Caco-2 (cell line): ENCODE data around the gene ZNF592. TPM values are rescaled to one million over a fixed set of nuclear protein-coding genes. Genes with fewer than 3 reads are reported as not detected.

Experiments used
- BruUV-seq: library from RNA; stranded (reverse); fragments of 400-500 nt; replicated peaks from 2 replicates; lab custom pipeline; 2021; lab: Mats Ljungman, UMichigan
- CTCF ChIA-PET: fragments of 300-600 bp; sonication (Branson Sonifier 250); formaldehyde crosslinking; loops from one replicate; lab custom pipeline; 2022; ENCODE audit warnings: antibody characterized with exemption; lab: Charles Lee
- POLR2A ChIA-PET: fragments of 300-600 bp; sonication (Branson Sonifier 250); formaldehyde crosslinking; loops from one replicate; lab custom pipeline; 2022; ENCODE audit warnings: antibody characterized with exemption; lab: Charles Lee
- DNase-seq, 2 experiments: peaks; one replicate each; pipeline versions ENCODE4 v3.0.0 to v3.0.0-alpha.2; 2020 to 2022
- H3K27me3 ChIP-seq: replicated peaks from 2 replicates; pipeline ENCODE4 v1.6.0; 2011; ENCODE audit warnings: low read length; ENCODE audit not compliant: control insufficient read depth, insufficient read depth
- H3K36me3 ChIP-seq: 2 replicates; pipeline ENCODE4 v1.5.1; 2011; ENCODE audit warnings: low read length; ENCODE audit not compliant: control insufficient read depth, insufficient read depth
- H3K4me1 ChIP-seq: fragments of 250-450 bp; sonication (Bioruptor Pico); 2 replicates; pipeline ENCODE4 v1.5.1; 2020; ENCODE audit warnings: mild to moderate bottlenecking
- H3K4me3 ChIP-seq: 2 replicates; pipeline ENCODE4 v1.5.1; 2011; ENCODE audit warnings: low read depth, mild to moderate bottlenecking, control low read depth, low read length
- H3K9me3 ChIP-seq: fragments of 250-450 bp; sonication (Bioruptor Pico); 2 replicates; pipeline ENCODE4 v1.5.1; 2020; ENCODE audit warnings: mild to moderate bottlenecking, moderate library complexity
- H3K27ac Mint-ChIP-seq: one replicate; pipeline ENCODE4 v1.8.0; 2022; ENCODE audit warnings: mixed read lengths; ENCODE audit not compliant: unreplicated experiment
- H3K27me3 Mint-ChIP-seq: one replicate; pipeline ENCODE4 v1.8.0; 2022; ENCODE audit warnings: mixed read lengths; ENCODE audit not compliant: insufficient read depth, unreplicated experiment
- H3K36me3 Mint-ChIP-seq: one replicate; pipeline ENCODE4 v1.8.0; 2022; ENCODE audit warnings: mild to moderate bottlenecking, mixed read lengths; ENCODE audit not compliant: insufficient read depth, unreplicated experiment
- H3K4me1 Mint-ChIP-seq: one replicate; pipeline ENCODE4 v1.8.0; 2022; ENCODE audit warnings: low read depth, mixed read lengths; ENCODE audit not compliant: unreplicated experiment
- H3K4me3 Mint-ChIP-seq: one replicate; pipeline ENCODE4 v1.8.0; 2022; ENCODE audit warnings: mild to moderate bottlenecking, moderate library complexity, mixed read lengths; ENCODE audit not compliant: unreplicated experiment
- H3K9me3 Mint-ChIP-seq: one replicate; pipeline ENCODE4 v1.8.0; 2022; ENCODE audit warnings: mixed read lengths; ENCODE audit not compliant: unreplicated experiment
- intact Hi-C: fragments of 100-400 bp; cut with micrococcal nuclease; formaldehyde crosslinking; loops from one replicate; pipeline ENCODE4 v1.10.0; 2022; ENCODE audit not compliant: unreplicated experiment
- total RNA-seq: library from RNA; stranded (reverse); gene quantifications from 2 replicates; pipeline ENCODE4 v1.2.3, GENCODE V29; 2022
- TF ChIP-seq, protein P1 (sequence below), 2 experiments: fragments of 200-600 bp in 1 of 2; IDR thresholded peaks; 1 replicate in 1 of 2; 2 replicates in 1 of 2; pipeline versions ENCODE4 v1.5.1 to v1.8.0; 2011 to 2022; ENCODE audit warnings: antibody characterized with exemption in 1 of 2, control low read depth in 1 of 2, inconsistent platforms in 1 of 2, low read depth in 1 of 2, low read length in 1 of 2, mild to moderate bottlenecking in 1 of 2, moderate library complexity in 1 of 2; ENCODE audit not compliant: insufficient read depth in 1 of 2, severe bottlenecking in 1 of 2, unreplicated experiment in 1 of 2

The ZNF592 gene
- total RNA-seq, 1 experiment from 2014 or later = 30.6 TPM

DNA sequence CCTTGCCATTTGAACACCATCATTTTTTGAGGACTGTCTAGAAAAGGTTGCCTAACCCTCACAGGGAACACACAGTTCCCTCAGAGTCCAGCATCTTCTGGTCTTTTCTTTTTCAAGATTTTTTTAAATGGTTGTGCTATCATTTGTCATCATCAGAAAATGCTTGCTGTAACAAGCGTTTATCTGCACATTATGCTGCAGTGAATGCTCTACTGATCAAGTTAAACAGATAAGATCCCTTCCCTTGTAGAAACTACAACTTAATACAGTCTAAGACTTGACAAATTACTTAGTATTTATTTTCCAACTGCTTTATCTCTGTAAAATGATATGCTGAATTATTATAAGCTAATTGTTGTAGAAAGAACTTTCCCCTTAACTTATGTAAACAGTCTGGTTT is 56.8 kb downstream of the ZNF592 start:
- TF ChIP-seq, protein P1, sequence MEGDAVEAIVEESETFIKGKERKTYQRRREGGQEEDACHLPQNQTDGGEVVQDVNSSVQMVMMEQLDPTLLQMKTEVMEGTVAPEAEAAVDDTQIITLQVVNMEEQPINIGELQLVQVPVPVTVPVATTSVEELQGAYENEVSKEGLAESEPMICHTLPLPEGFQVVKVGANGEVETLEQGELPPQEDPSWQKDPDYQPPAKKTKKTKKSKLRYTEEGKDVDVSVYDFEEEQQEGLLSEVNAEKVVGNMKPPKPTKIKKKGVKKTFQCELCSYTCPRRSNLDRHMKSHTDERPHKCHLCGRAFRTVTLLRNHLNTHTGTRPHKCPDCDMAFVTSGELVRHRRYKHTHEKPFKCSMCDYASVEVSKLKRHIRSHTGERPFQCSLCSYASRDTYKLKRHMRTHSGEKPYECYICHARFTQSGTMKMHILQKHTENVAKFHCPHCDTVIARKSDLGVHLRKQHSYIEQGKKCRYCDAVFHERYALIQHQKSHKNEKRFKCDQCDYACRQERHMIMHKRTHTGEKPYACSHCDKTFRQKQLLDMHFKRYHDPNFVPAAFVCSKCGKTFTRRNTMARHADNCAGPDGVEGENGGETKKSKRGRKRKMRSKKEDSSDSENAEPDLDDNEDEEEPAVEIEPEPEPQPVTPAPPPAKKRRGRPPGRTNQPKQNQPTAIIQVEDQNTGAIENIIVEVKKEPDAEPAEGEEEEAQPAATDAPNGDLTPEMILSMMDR (IDR thresholded peaks at IDR 0.05; ENCODE audit: insufficient read depth in 1 of 2, low read depth in 1 of 2, low read length in 1 of 2, severe bottlenecking in 1 of 2, unreplicated experiment in 1 of 2) = no peak
- Histone ChIP-seq H3K4me1 (no peaks in the 10 kb centered on the region), H3K27me3 (no peaks in the 10 kb centered on the region), H3K36me3 (no peaks in the 10 kb centered on the region; the same call in 1 of the 2 replicates), H3K4me3 (no peak overlapping the region), H3K9me3 (no peaks in the 10 kb centered on the region)
- CTCF ChIA-PET = no interaction called here
- intact Hi-C loops = no loop called here
- no TSS peak for BruUV-seq
- Mint-ChIP-seq H3K4me1 (no peaks in the 10 kb centered on the region), H3K9me3 (no peaks in the 10 kb centered on the region), H3K36me3 (peaks cover 51% of the 10 kb centered on the region), H3K27ac (no peak overlapping the region), H3K4me3 (no peak overlapping the region), H3K27me3 (no peaks in the 10 kb centered on the region)
- POLR2A ChIA-PET = no interaction called here
- DNase-seq = no peak

DNA sequence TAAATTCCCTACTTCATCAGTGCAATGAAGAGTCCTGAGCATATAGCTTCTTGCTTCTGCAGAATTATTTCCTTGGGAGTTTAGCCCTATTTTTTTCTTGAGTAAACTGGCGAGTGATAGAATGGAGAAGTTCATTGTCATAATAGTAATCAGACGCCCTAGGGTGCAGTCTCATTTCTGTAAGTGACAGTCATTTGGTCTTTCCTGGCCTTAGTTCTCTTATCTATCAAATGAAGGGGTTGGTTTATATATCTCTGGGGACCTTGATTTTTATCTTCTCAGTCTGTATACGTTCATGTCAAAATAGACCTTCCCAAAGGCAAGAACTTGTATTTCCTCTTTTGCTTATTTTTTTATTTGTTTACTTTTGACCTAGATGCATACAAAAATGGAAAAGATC is 58.8 kb downstream of the ZNF592 start:
- ChIA-PET POLR2A (no interaction called here), CTCF (interaction anchor here (0.7 kb wide), 1 partner anchor 12 kb away, joined by 3 read pairs; no protein-coding TSS in a partner anchor)
- no peak overlapping the region for H3K4me3 ChIP-seq
- H3K9me3 ChIP-seq = no peaks in the 10 kb centered on the region
- TF ChIP-seq, protein P1 (IDR thresholded peaks at IDR 0.05; ENCODE audit: insufficient read depth in 1 of 2, low read depth in 1 of 2, low read length in 1 of 2, severe bottlenecking in 1 of 2, unreplicated experiment in 1 of 2) = no peak
- no peaks in the 10 kb centered on the region; the same call in 1 of the 2 replicates for H3K36me3 ChIP-seq
- Mint-ChIP-seq H3K4me1 (no peaks in the 10 kb centered on the region), H3K4me3 (no peak overlapping the region), H3K9me3 (no peaks in the 10 kb centered on the region), H3K36me3 (peaks cover 51% of the 10 kb centered on the region), H3K27ac (no peak overlapping the region), H3K27me3 (no peaks in the 10 kb centered on the region)
- intact Hi-C loops = no loop called here
- no TSS peak for BruUV-seq
- H3K4me1 ChIP-seq = no peaks in the 10 kb centered on the region
- no peaks in the 10 kb centered on the region for H3K27me3 ChIP-seq
- DNase-seq = no peak

DNA sequence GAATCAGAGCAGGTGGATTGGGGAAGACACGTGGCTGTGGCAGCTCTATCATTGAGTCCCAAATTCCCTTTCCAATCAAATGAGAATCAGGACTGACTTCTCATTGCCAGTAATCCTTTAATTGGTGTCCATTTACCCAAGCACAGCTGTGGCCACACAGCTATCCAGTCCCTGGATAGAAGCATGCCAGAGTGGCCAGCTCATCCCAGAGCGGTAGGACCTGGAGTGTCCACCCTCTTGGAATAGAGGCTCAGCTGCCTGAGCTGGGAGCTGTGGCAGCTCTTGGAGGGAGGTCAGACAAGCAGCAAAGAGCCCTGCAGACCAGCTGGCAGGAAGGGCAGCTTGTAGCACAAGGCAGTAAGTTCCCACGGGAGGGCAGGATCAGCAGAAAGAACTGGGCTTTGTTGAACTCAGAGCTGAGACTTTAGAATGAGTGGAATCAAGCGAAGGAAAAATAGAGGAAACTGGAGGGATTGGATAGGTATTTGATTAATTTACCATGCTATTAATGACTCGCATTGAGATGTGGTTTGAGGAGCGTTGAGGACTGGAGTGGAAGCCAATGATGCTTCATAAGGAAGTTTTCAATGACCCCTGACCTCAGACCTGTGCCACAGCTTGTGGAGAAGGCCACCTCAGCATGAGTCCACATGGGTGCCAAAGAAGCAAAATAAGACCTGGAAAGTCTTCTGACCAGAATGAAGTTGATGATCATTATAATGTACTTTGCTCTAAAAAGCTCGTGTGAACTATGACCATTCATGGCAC is 61.9 kb downstream of the ZNF592 start:
- Histone ChIP-seq H3K36me3 (no peaks in the 10 kb centered on the region), H3K4me3 (no peak overlapping the region), H3K9me3 (no peaks in the 10 kb centered on the region), H3K27me3 (no peaks in the 10 kb centered on the region), H3K4me1 (no peaks in the 10 kb centered on the region)
- CTCF ChIA-PET = interaction anchor here (0.5 to 1.1 kb wide), 2 partner anchors 115 to 223 kb away, joined by 4 to 8 read pairs; no protein-coding TSS in a partner anchor
- Mint-ChIP-seq H3K27me3 (no peaks in the 10 kb centered on the region), H3K4me1 (no peaks in the 10 kb centered on the region), H3K4me3 (no peak overlapping the region), H3K36me3 (peaks cover 31% of the 10 kb centered on the region), H3K9me3 (no peaks in the 10 kb centered on the region), H3K27ac (no peak overlapping the region)
- intact Hi-C loops = no loop called here
- POLR2A ChIA-PET = no interaction called here
- no TSS peak for BruUV-seq
- DNase-seq = no peak
- TF ChIP-seq, protein P1 (IDR thresholded peaks at IDR 0.05; ENCODE audit: insufficient read depth in 1 of 2, low read depth in 1 of 2, low read length in 1 of 2, severe bottlenecking in 1 of 2, unreplicated experiment in 1 of 2) = no peak
